Measurements from ENCODE around the gene TMPRSS11E. TPM values are rescaled to one million over a fixed set of nuclear protein-coding genes. Genes with fewer than 3 reads are reported as not detected.
"Not testable (repeated sequence)": the region's sequence is repeated elsewhere in the genome, so short reads cannot be mapped to it uniquely, and the experiment has no call there.

TMPRSS11E gene
- total RNA-seq, 1 experiment from 2014 or later: not detected

GRCh38 chr4:68535974-68536373 lies 88.7 kb downstream of the TMPRSS11E start:
- no TSS peak for BruUV-seq (replicated peaks)
- Histone ChIP-seq H3K4me1 (ENCODE audit: control insufficient read depth, insufficient read depth, low read length) (no peaks in the 10 kb centered on the region), H3K36me3 (ENCODE audit: control insufficient read depth, insufficient read depth, low read length) (no peaks in the 10 kb centered on the region), H3K27me3 (ENCODE audit: control insufficient read depth, insufficient read depth, low read length) (no peaks in the 10 kb centered on the region), H3K27ac (ENCODE audit: low read length) (no peak overlapping the region), H3K4me3 (ENCODE audit: low read depth in 2 of 2, low read length in 2 of 2) (no peak overlapping the region), H3K9me3 (ENCODE audit: control insufficient read depth, insufficient read depth, low read depth, low read length) (no peaks in the 10 kb centered on the region)
- DNase-seq (ENCODE audit: low read depth, low spot score) (no peak), ATAC-seq (no peak)
- intact Hi-C loops (cut with micrococcal nuclease; ENCODE audit: unreplicated experiment): no loop called here
- in situ Hi-C loops (cut with HindIII; ENCODE audit: low pct_unique_long_range_greater_than_20kb, low sequenced_read_pairs): no loop called here
- TF ChIP-seq CTCF (IDR thresholded peaks at IDR 0.05): no peak
- TF ChIP-seq SIN3A (IDR thresholded peaks at IDR 0.05; ENCODE audit: borderline replicate concordance, insufficient read depth, low read depth, low read length): no peak
- TF ChIP-seq REST (IDR thresholded peaks at IDR 0.05; ENCODE audit: insufficient read depth in 1 of 2, low read depth in 2 of 2, low read length in 1 of 2): no peak
- no peak for TF ChIP-seq POLR2AphosphoS5 (IDR thresholded peaks at IDR 0.05; ENCODE audit: low read depth, low read length)
- TF ChIP-seq TCF7L2 (IDR thresholded peaks at IDR 0.05; ENCODE audit: low read depth, low read length): no peak
- CTCF ChIA-PET: no interaction called here
- POLR2A ChIA-PET: no interaction called here

- Histone ChIP-seq H3K27ac (ENCODE audit: low read length) (no peak overlapping the region), H3K27me3 (ENCODE audit: control insufficient read depth, insufficient read depth, low read length) (no peaks in the 10 kb centered on the region), H3K9me3 (ENCODE audit: control insufficient read depth, insufficient read depth, low read depth, low read length) (no peaks in the 10 kb centered on the region), H3K4me3 (ENCODE audit: low read depth in 2 of 2, low read length in 2 of 2) (no peak overlapping the region), H3K4me1 (ENCODE audit: control insufficient read depth, insufficient read depth, low read length) (no peaks in the 10 kb centered on the region), H3K36me3 (ENCODE audit: control insufficient read depth, insufficient read depth, low read length) (no peaks in the 10 kb centered on the region)
- ATAC-seq: no peak
- TF ChIP-seq POLR2AphosphoS5 (IDR thresholded peaks at IDR 0.05; ENCODE audit: low read depth, low read length) (no peak), REST (IDR thresholded peaks at IDR 0.05; ENCODE audit: insufficient read depth in 1 of 2, low read depth in 2 of 2, low read length in 1 of 2) (no peak), TCF7L2 (IDR thresholded peaks at IDR 0.05; ENCODE audit: low read depth, low read length) (no peak), CTCF (IDR thresholded peaks at IDR 0.05) (no peak), SIN3A (IDR thresholded peaks at IDR 0.05; ENCODE audit: borderline replicate concordance, insufficient read depth, low read depth, low read length) (no peak)
- DNase-seq (ENCODE audit: low read depth, low spot score): no peak
- intact Hi-C loops (cut with micrococcal nuclease; ENCODE audit: unreplicated experiment) (no loop called here), in situ Hi-C loops (cut with HindIII; ENCODE audit: low pct_unique_long_range_greater_than_20kb, low sequenced_read_pairs) (no loop called here)
- ChIA-PET CTCF (no interaction called here), POLR2A (no interaction called here)
- no TSS peak for BruUV-seq (replicated peaks)
These were observed 89.1 kb downstream of the TMPRSS11E start for GRCh38 chr4:68536375-68536774.

- H3K27me3 ChIP-seq (ENCODE audit: control insufficient read depth, insufficient read depth, low read length); H3K27ac ChIP-seq (ENCODE audit: low read length); CTCF ChIA-PET; POLR2A ChIA-PET; H3K36me3 ChIP-seq (ENCODE audit: control insufficient read depth, insufficient read depth, low read length); H3K4me1 ChIP-seq (ENCODE audit: control insufficient read depth, insufficient read depth, low read length); in situ Hi-C loops (cut with HindIII; ENCODE audit: low pct_unique_long_range_greater_than_20kb, low sequenced_read_pairs); H3K4me3 ChIP-seq (ENCODE audit: low read depth in 2 of 2, low read length in 2 of 2); ATAC-seq; H3K9me3 ChIP-seq (ENCODE audit: control insufficient read depth, insufficient read depth, low read depth, low read length); BruUV-seq (replicated peaks); DNase-seq (ENCODE audit: low read depth, low spot score); intact Hi-C loops (cut with micrococcal nuclease; ENCODE audit: unreplicated experiment): not testable (repeated sequence)
These were observed 95.5 kb downstream of the TMPRSS11E start for GRCh38 chr4:68542742-68543141.
